C4-2B (cell line): ENCODE results near the gene SLC38A9.

Experiments used
- CTCF ChIP-seq: fragments of 450-650 bp; conservative IDR thresholded peaks from 2 replicates; pipeline ENCODE4 v1.5.1; 2017; ENCODE audit warnings: mild to moderate bottlenecking
- ZFX ChIP-seq: fragments of 450-650 bp; IDR thresholded peaks from 2 replicates; pipeline ENCODE4 v1.6.1; 2017

- TF ChIP-seq CTCF (no peak), ZFX (no peak)
Measured at GRCh38 chr5:55667938-55668337, 44.2 kb downstream of the SLC38A9 start.
